HG03442 (cell line): ENCODE measurements around the gene PRKD1.
A peak's percentile ranks its signal among the peaks of the same experiment; 100 is the strongest.
"Not testable (repeated sequence)": the region's sequence is repeated elsewhere in the genome, so short reads cannot be mapped to it uniquely, and the experiment has no call there.

Experiments
- ATAC-seq: cut with Tn5 transposase; IDR thresholded peaks from one replicate; pipeline ENCODE4 v1.9.1; 2021; ENCODE audit warnings: mild to moderate bottlenecking, moderate library complexity; ENCODE audit not compliant: unreplicated experiment

Gene PRKD1

DNA sequence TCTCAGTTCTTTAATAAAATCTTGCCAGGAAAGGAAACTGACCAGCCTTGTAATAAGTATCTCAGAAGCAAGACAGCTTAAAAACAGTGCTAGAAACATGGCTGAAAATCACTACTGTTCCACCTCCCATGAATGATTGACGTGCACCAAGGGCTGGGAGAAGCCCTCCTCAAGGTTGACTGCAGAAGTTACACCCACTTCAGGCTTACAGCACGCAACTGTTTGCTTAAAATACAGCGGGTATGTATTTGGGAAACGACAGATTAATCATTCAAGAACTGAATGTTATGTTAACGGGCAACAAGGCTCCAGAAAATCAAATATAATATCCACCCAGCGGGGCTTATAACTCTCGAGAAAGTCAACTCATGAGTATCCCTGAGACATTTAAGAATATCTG, 22.1 kb downstream of the PRKD1 start:
- no peak for ATAC-seq

DNA sequence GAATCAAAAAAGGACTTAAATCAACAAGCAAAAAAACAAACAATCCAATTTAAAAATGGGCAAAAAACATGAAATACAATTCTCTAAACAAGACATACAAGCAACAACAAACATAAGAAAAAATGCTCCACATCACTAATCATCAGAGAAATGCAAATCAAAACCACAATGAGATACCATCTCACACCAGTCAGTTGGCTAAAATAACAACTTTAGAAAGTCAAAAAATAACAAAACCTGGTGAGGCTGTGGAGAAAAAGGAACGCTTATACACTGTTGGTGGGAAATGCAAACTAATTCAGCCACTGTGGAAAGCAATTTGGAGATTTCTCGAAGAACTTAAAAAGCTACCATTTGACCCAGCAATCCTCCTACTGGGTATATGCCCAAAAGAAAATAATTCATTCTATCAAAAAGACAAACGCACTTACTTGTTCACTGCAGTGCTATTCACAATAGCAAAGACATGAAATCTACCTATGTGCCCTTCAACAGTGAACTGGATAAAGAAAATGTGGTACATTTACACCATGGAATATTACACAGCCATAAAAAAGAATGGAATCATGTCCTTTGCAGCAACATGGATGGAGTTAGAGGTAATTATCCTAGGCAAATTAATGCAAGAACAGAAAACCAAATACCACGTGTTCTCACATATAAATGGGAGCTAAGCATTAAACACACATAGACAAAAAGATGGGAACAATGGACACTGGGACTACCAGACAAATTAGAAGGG, 26.9 kb downstream of the PRKD1 start:
- no peak for ATAC-seq

DNA sequence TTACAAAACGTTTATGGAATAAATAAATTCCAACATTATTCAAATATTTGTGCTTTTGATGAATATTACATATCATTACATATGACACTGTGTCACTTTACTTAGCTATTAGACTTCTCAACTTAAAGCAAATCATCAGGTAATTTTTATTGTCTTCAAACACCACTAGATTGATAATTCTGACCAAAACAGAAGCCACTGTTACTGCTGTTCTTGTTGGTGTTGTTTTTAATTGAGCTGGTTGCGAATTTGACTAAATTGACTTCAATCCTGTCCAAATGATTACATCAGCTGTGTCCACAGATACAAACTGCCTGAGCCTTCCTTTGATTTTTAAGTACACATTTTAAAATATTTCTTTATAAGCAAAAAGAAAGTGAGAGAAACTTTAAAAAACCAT, 29.2 kb downstream of the PRKD1 start:
- no peak for ATAC-seq

DNA sequence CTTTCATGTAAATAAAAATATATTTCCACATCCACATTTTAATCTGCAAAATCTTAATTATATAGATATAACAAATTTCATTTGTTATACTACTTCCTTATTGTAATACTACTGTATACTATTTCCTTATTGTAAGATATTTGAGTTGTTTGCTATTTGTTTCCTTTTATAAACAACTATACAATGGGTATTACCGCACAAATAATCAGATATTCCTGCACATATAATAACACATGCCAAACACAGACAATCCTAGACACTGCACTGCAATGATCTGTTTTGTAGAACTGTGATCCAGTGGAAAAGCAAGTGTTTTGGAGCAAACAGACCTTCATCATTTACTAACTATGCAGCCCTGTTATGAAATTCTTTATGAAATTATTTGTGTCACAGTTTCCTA, 30.5 kb downstream of the PRKD1 start:
- no peak for ATAC-seq

DNA sequence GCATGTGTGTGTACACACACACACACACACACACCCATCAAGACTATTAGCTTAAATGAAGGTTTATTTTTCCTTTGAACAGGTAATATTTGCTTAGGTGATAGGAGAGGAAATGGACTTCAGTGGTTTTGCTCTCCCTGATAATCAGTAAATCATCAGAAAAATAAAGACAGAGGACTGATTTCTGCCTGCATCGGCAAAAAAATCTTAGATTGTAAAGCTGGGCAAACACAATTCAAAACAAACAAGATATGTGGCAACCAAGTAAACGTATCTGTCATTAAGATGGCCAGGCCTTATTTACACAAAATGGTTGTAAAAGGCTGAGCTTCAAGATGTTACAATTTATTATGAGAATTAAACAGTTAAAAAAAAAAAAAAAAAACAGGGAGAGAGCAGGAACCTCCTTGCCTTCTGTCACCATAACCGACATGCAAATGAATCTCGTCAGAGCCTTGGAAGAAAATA, 31.3 kb downstream of the PRKD1 start:
- ATAC-seq, result no peak

DNA sequence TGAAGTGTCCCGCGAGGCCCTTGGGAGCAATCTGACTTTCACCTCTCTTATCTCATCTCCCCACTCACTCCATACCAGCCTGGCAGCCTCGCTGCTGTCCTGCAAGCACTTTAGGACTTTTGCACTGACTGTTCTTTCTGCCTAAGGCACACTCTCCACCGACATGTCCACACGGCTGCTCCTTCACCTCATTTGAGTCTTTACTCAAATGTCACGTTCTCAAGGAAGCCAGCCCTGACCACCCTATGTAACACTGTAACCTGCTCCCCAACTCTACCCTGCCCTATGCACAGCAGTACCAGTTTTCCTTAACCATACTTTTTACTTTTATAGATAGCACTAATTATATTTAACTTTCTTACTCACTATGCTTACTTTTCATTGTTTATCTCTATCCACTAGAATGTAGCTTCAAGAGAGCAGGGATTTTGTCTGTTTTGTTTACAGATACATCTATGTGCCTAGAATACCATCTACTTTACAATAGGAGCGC, 32.0 kb downstream of the PRKD1 start:
- no peak for ATAC-seq

DNA sequence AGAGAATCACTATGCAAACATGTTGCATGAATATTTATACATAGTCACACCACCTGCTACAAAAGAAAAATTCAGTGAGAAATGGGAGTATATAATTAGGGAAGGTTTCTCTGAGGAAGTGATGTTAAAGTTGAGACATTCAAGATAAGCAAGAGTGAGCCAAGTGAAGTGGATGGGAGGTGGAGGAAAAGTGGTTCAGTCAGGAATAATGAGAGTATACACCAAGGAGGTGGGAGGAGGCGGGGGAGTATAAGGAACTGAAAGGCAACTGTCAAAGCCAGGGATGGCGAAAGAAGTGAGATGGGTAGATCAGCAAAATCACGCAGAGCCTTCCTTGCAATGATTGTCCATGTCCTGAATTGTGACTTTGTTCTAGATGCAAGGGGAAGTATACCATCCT, 33.7 kb downstream of the PRKD1 start:
- no peak for ATAC-seq

DNA sequence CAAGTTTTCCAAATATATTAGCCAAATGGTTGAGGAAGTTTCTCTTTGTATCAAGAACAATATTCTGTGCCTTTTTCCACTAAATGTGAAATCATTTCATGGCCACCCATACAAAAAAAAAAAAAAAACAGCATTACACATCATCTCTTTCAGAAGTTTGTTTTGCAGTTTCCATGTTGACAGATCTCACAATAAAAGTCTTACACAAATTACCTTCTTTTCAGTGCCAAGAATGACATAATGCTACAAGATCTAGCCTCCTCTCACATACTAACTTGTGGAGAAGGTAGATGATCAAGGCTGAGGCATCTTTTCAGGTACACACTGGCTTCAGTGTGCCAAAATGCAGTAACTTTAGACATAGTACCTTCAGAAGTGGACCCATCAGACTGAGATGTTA, 35.3 kb downstream of the PRKD1 start:
- ATAC-seq, result no peak

DNA sequence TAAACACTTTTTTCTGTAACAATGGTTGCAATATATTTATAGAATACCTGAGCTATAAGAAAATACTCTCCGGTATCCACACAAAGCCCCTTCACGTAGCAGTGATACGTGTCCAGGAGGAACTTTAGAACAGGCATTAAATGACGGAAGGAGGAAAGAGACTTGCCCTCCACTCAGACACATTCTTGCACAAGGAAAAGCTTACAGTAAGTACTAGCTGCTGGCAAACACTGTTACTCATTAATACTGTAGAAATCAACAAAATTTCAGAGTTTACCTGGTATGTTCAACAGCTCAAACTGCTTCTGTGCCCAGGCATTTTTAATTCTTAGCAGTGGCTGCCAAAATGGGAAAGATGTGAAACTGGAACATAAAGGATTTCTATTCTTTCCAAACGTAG, 41.7 kb downstream of the PRKD1 start:
- ATAC-seq, result no peak

DNA sequence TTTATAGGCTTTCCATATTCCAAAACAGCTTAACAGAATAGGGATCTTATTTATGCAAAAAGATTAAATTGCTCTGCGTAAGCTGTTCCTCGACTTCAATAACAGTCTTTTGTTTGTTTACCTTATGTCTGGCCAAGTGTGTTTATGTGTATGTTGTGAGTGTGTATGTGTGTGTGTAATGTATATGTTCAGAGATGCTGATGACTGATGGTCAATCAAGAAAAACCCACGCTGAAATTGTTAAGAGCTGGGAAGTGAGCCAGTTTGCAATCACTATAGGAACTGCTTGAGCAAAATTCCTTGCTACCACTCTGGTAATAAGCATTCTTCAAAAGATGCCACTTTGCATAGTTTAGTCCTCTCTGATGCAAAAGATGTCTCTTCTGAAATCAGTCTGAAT, 59.6 kb downstream of the PRKD1 start:
- ATAC-seq, result no peak

DNA sequence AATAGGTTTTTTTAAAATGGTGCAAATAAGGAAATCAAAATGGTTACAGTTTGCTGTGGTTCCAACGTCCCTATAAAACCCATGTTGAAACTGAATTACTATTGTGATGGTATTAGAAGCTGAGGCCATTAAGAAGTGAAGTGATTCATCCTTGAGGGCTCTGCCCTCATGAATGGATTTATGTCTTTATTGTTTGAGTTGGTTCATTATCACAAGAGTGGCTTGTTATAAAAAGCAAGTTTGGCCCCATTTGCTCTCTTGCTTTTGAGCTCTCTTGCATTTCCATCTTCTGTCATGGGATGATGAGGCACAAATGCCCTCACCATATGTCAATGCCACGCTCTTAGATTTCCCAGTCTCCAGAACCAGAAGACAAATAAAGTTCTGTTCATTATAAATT, 62.3 kb downstream of the PRKD1 start:
- ATAC-seq, result no peak

DNA sequence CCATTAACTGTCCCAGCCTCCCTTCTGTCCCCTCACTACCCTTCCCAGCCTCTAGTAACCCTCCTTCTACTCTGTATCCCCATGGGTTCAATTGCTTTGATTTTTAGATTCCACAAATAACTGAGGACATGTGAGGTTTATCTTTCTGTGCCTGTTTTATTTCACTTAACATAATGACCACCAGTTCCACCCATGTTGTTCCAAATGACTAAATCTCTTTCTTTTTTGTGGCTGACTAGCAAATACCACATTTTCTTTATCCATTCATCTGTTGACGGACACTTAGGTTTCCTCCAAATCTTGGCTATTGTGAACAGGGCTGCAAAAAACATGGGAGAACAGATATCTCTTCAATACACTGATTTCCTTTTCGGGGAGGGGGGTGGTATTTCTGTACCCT, 65.7 kb downstream of the PRKD1 start:
- ATAC-seq, result no peak

DNA sequence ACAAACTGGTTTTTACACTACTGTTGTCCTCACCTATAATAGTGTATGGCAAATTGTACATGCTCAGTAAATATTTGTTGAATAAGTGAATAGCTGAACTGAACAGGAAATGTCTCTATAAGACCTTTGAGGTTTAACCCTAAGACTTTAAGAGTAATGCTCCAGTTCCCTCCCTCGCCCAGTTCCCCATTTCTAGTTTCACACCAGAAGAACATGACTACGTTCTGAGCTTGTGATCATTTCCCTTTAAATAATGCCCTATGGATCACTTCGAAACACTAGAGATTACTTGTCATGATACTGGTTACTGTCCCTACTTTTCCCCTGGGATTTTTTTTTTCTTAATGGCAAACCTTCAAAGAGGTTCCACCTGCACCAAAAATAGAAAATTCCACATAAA, 69.3 kb downstream of the PRKD1 start:
- ATAC-seq, result peak; percentile 94

DNA sequence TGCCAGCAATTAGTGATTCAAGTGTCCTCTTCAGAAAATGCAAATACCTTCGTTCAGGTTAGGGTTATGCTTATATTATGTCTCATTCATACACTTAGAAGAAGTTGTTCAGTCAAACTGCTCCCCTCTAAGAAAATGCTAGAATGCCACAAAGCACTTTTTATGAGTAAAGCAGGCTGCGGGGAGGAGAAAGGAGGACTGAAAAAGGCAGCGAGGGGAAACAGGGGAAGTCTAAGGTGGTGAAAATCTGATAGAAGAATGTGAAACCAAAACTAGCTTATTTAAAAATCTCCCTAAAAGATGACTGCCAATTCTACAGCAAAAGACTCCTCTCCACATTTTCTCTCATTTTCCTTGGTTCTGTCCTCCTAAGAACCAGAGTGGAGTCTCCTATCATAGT, 70.1 kb downstream of the PRKD1 start:
- peak; percentile 70 for ATAC-seq

DNA sequence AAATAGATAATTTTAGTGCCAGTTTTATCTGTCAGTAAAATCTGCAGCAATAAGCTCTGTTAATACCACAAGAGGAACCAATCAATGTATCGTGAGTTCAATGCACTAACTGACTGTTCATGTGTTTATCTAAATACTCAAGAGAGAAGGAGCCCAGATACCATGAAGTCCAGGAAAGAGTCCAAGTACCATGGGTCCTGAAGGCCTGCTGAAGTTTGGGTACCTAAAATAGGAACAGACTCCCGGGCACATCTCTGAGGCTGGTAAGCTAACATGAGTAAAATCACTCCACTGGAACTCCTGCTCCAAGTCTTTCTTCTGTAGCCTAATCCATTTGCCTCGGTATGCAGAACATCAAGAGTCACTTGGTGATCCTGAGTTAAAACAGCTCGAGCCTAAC, 71.1 kb downstream of the PRKD1 start:
- ATAC-seq, result no peak

DNA sequence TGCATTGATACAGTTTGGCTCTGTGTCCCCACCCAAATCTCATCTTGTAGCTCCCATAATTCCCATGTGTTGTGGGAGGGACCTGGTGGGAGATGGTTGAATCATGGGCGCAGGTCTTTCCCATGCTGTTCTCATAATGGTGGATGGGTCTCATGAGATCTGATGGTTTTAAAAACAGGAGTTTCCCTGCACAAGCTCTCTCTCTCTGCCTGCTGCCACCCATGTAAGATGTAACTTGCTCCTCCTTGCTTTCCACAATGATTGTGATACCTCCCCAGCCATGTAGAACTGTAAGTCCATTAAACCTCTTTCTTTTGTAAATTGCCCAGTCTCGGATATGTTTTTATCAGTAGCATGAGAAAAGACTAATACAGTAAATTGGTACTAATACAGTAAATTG, 74.0 kb downstream of the PRKD1 start:
- not testable (repeated sequence) for ATAC-seq

DNA sequence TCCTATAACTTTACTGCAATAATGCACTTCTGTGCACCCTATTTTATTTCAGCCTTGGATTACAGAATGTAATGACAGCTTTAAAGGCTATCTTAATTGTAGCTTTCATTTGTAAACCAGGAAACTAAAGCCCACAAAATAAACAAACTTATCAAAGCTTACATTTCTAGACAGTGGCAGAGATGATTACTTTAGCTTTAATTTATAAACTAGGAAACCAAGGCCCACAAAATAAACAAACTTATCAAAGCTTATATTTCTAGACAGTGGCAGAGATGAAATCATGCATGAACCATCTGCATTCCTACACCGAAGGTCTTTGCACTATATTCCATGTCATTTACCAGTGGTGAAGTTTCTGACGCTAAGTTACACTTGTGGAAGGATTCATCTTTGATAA, 74.4 kb downstream of the PRKD1 start:
- ATAC-seq, result no peak

DNA sequence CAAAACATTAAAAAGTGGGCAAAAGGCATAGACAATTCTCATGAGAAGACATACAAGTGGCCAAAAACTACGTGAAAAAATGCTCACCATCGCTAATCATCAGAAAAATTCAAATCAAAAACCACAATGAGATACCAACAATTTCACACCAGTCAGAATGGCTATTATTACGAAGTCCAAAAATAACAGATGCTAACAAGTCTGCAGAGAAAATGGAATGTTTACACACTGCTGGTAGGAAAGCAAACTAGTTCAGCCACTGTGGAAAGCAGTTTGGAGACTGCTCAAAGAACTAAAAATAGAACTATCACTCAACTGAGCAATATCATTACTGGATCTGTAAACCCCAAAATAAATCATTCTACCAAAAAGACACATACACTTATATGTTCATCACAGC, 76.2 kb downstream of the PRKD1 start:
- no peak for ATAC-seq

DNA sequence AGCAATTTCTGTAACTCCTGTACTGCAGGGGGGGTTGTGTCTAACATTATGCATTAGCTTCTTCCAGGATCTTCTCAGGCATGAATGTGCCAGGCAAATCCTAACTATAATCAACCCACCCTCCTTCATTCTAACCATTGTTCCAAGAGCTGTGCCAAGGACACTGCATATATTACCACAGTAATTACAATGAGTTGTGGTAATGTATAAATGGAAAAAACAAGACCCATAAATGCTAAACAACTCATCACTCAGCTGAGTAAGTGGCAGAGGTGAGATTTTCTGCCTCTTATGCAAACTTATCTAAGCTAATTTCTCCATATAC, 80.6 kb downstream of the PRKD1 start:
- ATAC-seq, result peak; percentile 21

DNA sequence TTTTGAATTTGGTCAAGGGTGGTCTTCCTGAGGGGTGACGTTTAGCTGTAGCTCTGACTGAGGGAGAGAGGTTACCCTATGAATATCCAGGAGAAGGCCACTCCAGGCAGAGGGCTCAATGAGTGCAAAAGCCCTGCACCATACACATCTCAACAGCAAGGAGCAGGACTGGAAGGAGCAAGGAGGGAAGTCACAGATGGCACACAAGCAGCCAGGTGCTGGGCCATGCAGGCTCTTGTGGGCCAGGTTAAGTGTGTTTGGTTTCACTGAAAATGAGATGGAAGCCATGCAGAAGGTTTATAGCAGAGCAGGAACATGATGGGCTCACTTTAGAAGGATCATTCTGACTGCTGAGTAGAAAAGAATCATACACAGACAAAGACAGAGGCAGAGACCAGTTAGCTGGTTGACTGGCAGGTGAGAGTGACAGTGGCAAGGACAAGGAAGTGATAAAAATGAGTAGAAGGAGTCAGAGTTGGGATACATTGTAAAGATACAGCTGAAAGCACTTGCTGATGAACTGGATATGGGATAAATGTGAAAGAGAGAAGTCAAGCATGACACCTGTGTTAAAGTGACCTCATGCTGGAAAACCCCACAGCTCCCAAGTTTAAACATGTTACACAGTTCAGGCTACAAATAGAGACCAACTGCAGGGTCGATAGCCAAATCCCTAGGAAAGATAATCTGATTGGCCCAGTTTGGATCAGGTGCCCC, 81.2 kb downstream of the PRKD1 start:
- ATAC-seq, result peak; percentile 81

DNA sequence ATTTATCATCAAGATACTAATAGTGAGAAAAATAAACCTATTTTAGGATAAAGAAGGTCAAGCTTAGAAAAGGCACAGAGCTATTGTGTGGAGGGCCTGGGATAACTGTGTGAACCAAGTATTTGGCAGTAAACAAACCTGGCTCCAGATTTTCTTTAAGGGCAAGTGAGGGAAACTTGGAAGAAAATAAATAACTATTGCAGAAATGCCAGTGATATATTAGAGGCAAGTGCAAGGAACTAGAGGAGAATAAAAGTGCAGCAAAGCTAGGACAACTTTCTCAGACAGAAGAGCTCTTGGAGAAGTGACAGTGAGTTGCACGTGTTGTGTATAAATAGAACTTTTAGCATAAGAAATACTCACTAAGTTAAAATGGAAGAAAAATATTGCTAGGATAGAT, 83.7 kb downstream of the PRKD1 start:
- ATAC-seq, result no peak

DNA sequence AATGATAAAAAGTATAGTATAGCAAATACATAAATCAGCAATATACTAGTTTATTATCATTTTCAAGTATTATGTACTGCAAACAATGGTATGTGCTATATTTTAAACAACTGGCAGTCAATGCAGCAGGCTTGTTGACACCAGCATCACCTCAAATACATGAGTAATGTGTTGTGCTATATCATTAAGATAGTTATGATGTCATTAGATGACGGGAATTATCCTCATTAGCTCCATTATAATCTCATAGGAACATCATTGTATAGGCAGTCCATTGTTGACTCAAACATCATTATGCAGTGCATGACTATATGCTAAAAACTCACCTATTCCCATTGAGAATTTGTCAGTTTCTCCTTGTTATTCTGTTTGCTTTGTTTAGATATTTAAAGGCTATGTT, 85.4 kb downstream of the PRKD1 start:
- no peak for ATAC-seq
